HG03097 (cell line): ENCODE results near the gene HSPA1L.

Experiments used
- ATAC-seq: cut with Tn5 transposase; IDR thresholded peaks from one replicate; pipeline ENCODE4 v1.9.1; 2021; ENCODE audit not compliant: unreplicated experiment, low FRiP score

HSPA1L gene

GRCh38 chr6:31768363-31769257, 46.5 kb downstream of the HSPA1L start:
- no peak for ATAC-seq

GRCh38 chr6:31767096-31767645, 47.9 kb downstream of the HSPA1L start:
- ATAC-seq, result no peak

- ATAC-seq, result no peak
These were observed 48.9 kb downstream of the HSPA1L start for GRCh38 chr6:31765910-31766794.

- no peak for ATAC-seq
These were observed 49.5 kb downstream of the HSPA1L start for GRCh38 chr6:31765559-31765909.

GRCh38 chr6:31764198-31764597, 50.9 kb downstream of the HSPA1L start:
- ATAC-seq, result no peak

- ATAC-seq, result no peak
These were observed 51.5 kb downstream of the HSPA1L start for GRCh38 chr6:31763619-31763940.

GRCh38 chr6:31762878-31763618, 52.0 kb downstream of the HSPA1L start:
- ATAC-seq, result no peak

GRCh38 chr6:31762356-31762755, 52.7 kb downstream of the HSPA1L start, which contains the start of gene SAPCD1:
Gene SAPCD1 (plus strand): TSS chr6:31762656. CDS start chr6:31763055, 399 bp downstream.
- no peak for ATAC-seq

- no peak for ATAC-seq
These were observed 53.7 kb downstream of the HSPA1L start for GRCh38 chr6:31761343-31761742.

- ATAC-seq, result no peak
These were observed 54.3 kb downstream of the HSPA1L start for GRCh38 chr6:31760790-31761189.
